GM12891 (cell line): ENCODE data around the gene TMEM245. TPM values are rescaled to one million over a fixed set of nuclear protein-coding genes. Genes with fewer than 3 reads are reported as not detected.

Source experiments
- DNase-seq: peaks from one replicate; pipeline ENCODE4 v3.0.0; 2011; ENCODE audit warnings: low spot score; ENCODE audit not compliant: insufficient read length
- FAIRE-seq: peaks from 2 replicates; lab custom pipeline; 2011; peaks lifted over from hg19 to GRCh38; lab: Jason Lieb, UNC
- PAX5 ChIP-seq: IDR thresholded peaks from 2 replicates; pipeline ENCODE4 v1.6.1; 2011; ENCODE audit warnings: low read length, moderate library complexity, mild to moderate bottlenecking; ENCODE audit not compliant: insufficient read depth, severe bottlenecking
- POLR2A ChIP-seq: IDR thresholded peaks from 2 replicates; pipeline ENCODE4 v1.6.1; 2011; ENCODE audit warnings: low read depth, low read length, control low read depth
- POLR2AphosphoS5 ChIP-seq: IDR thresholded peaks from 2 replicates; pipeline ENCODE4 v1.6.1; 2011; ENCODE audit warnings: low read depth, low read length, control low read depth
- POU2F2 ChIP-seq: IDR thresholded peaks from 2 replicates; pipeline ENCODE4 v1.6.1; 2011; ENCODE audit warnings: low read depth, mild to moderate bottlenecking, control low read depth, low read length, moderate library complexity
- SPI1 ChIP-seq: IDR thresholded peaks from 2 replicates; pipeline ENCODE4 v1.6.1; 2011; ENCODE audit warnings: low read depth, low read length, control low read depth
- TAF1 ChIP-seq: IDR thresholded peaks from 2 replicates; pipeline ENCODE4 v1.6.1; 2011; ENCODE audit warnings: low read depth, low read length, control low read depth
- polyA plus RNA-seq: library from polyadenylated mRNA; unstranded; fragments of >200 nt; gene quantifications from one replicate; pipeline ENCODE4 v1.2.1, GENCODE V29; 2012; ENCODE audit warnings: low read depth, missing spikeins, inconsistent platforms; ENCODE audit not compliant: missing spikeins

Gene TMEM245
- 7.2 TPM for polyA plus RNA-seq

DNA sequence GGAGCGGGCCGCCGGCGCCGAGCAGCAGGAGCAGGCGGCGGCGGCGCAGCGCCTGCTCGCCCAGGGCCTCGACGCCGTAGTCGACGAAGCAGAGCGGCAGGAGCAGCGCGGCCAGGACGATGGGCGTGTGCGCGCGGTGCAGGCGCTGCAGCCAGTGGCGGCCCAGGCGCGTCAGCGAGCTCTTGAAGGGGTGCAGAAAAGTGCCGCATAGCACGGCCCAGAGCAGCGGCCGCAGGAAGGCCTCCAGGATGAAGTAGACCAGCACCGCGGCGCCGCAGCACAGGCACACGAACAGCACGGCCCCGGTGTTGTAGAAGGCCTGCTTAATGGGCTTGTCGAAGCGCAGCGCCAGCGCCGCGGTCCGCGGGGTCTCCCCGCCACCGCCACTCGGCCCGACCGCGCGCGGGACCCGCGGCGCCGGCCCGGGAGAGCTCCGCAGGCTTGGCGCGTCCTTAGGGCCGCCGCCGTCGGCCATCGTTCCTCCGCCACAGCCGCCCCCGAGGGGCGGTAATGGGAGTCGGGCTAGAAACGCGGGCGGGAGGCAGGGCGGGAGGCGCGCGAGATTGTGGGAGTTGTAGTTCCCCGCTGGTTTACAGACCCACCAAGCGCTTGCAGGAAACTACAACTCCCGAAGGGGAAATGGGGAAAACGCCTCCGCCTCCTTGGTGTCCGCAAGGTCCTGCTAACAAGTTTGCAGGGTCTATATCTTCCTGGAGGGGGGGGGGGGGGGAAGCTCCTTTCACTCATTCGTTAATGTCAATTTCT, at the start of gene TMEM245:
TMEM245 (minus strand) TSS at position 509 of the 765 bp plus-strand sequence; CDS start at position 475, 34 bp downstream.
- TF ChIP-seq PAX5 (peak; percentile 1), POU2F2 (peak; percentile 44; the same call in 1 of the 2 replicates), SPI1 (no peak), TAF1 (peak; percentile 71), POLR2A (peak; percentile 71), POLR2AphosphoS5 (peak; percentile 63)
- FAIRE-seq: peak; percentile 85

DNA sequence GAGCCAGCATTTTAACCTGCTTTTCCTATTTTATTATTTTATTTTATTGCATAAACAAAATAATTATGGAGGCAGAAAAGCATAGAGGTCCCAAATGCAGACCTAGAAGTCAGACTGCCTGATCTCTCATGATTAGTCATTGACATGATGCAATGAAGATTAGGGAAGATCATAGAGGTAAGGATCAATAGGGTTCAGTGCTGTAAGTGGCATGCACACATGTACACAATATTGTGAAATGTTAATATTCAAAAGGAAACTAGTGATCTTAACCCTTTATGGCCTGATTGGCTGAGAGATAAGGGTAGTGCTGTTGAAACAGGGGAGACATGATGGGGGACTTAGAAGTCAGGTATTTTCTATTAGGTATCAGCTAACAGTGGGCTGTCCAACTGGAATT, 48.4 kb upstream of the TMEM245 start:
- no peak for FAIRE-seq

More for the DNA sequence above, at the start of gene TMEM245:
- peak; percentile 83 for DNase-seq

DNA sequence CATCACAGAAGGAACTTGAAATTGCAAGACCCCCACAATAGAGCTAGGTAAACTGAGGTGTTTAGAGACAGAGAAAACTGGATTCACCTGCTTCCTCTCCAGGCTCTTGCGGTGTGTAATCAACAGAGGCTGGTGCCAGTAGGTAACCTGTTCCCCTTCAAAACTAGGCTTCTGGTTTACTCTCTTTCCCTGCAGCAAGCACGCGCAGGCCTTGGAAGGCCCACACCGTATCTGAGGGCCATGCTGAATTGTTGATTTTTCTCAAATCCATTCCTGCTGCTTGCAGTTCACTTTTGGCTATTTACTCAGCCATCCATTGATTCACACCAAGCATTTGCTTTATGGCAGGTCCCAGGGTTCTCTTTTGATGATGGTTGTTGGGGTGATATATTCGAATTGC, 48.0 kb upstream of the TMEM245 start:
- TF ChIP-seq POLR2AphosphoS5: no peak
- no peak for TF ChIP-seq TAF1
- no peak for TF ChIP-seq POLR2A
- TF ChIP-seq PAX5: no peak
- no peak for TF ChIP-seq SPI1
- no peak for TF ChIP-seq POU2F2
- DNase-seq (no peak), FAIRE-seq (no peak)

More for the DNA sequence above, 48.4 kb upstream of the TMEM245 start:
- no peak for TF ChIP-seq POLR2A
- TF ChIP-seq TAF1: no peak
- TF ChIP-seq POLR2AphosphoS5: no peak
- no peak for TF ChIP-seq PAX5
- TF ChIP-seq POU2F2: no peak
- TF ChIP-seq SPI1: no peak
- DNase-seq: no peak

DNA sequence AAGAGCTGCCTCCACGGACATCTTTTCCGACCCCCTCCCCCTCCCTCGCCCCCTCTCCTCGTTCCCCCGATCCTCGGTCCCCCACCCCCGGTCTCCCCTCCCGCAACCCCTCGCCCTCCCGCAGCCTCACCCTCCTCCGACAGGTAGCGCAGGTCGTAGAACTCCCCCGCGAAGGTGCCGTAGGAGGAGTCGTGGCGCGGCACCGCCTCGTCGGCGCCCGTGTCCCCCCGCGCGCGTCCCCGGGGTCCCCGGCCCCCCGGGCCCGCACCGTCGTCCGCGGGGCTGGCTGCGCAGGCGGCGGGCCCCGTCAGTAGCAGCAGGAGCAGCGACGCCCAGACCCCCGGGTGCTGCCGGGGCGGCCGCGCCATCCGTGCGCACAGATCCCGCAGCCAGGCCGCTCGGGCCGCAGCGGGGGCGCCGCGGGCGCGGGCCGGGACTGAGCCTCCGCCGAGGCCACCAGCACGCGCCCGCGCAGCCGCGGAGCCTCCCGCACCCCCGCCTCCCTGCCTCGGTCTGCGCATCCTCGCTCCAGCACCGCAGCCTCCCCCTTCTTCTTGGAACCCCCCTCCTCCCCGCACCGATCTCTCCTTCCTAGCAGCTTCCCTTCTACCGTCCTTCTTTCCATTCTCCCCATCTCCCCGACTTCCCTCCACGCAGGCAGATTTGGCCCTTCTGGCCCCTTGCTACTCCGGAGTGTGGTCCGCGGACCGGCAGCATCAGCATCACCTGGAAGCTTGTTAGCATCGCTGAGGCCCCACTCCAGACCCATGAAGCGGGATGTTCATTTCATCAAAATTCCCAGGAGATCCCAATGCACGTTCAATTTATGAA, 47.2 kb upstream of the TMEM245 start, which contains the start of gene FRRS1L:
FRRS1L (minus strand) TSS at position 479 of the 831 bp plus-strand sequence; CDS start at position 368, 111 bp downstream.
- no peak for TF ChIP-seq POU2F2
- no peak for TF ChIP-seq POLR2A
- no peak for TF ChIP-seq SPI1
- TF ChIP-seq PAX5: no peak
- no peak for TF ChIP-seq POLR2AphosphoS5
- TF ChIP-seq TAF1: no peak
- FAIRE-seq: no peak
- DNase-seq: no peak

DNA sequence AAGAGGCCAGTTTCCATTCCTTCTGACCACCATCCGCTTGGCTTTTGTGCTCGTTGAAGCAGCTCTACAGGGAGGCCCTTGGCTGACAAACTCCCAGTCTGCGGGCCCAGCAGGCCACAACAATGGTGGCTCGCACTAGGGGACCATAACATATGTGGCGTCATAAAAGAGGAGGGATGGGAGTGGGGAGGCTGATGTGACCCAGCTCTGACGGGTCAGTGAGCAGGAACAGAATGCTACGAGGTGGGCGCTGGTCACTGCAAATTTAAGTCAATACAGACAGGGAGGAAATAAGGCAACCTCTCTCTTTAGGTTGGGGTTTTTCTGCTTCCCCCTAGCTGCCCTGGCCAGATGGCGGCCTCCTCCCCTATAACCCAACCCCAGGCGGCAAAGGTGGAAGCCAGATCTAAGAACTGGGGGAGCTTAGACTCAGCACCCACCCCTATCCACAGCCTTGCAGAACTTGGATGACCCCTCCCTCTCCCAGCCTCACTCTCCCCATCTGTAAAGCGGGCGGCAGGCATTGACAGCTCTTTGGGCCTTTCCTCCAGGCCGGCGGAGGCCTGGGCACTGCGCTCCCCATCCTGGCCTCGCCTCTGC, 46.5 kb upstream of the TMEM245 start:
- FAIRE-seq: no peak
- TF ChIP-seq PAX5 (no peak), TAF1 (no peak), SPI1 (no peak), POLR2AphosphoS5 (no peak), POLR2A (no peak), POU2F2 (no peak)

DNA sequence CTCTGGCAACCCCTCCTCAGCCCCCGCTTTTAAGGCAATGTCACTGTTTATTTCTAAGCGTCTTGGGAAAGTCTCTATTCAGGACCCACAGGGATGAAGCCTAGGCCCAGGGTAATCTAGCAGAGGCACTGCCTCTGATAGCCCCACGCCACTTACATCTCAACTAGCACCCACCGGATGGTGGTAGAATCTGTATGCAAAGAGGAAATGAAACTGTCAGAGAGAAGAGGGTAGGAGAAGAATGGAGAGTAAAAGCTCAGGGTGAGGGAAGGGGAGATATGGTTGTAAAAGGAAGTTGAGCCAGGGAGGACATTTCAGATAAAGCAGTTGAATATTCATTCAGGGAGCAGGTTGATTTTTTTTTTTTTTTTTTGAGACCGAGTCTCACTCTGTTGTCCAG, 44.3 kb upstream of the TMEM245 start:
- FAIRE-seq (no peak), DNase-seq (no peak)

More for the DNA sequence above, 46.5 kb upstream of the TMEM245 start:
- DNase-seq: no peak

DNA sequence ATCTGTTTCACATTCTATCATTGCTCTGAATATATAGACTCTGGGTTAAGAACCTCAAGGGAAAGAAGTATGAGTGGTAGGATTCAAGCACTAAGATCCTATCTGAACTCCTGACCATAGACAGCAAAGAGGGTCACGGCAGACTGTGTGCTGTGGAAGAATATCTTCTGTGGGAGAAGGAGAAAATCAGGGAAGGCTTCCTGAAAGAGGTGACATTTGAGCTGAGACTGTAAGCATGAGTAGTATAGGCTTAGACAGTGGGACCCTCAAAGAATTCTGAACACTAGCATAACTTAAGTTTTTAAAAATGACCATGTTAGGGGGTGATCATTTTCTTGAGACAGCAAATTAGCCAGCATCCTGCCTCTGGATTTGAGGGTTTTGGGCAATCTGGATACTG, 43.4 kb upstream of the TMEM245 start:
- TF ChIP-seq POLR2A (no peak), POLR2AphosphoS5 (no peak), SPI1 (no peak), POU2F2 (no peak), TAF1 (no peak), PAX5 (no peak)
- FAIRE-seq: no peak
- no peak for DNase-seq

More for the DNA sequence above, 44.3 kb upstream of the TMEM245 start:
- TF ChIP-seq POLR2AphosphoS5 (no peak), SPI1 (peak; percentile 91)

DNA sequence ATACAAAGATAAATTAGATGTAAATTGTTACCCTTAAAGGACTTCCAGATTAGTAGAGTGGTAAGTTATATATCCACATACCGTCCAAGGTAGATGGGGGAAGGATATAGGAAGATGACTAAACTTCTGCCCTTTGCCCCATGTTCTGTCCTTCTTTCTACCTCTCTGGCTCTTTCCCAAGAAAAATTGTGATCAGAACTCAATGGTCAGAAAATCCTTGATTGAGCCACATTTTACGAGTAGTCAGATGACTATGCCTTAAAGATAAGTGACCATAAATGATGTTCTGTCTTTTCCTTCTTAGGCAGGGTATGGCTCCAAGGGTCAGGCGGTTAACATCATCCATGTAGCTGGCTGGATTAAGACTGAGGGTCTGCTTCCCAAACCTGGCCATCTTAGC, 42.9 kb upstream of the TMEM245 start:
- FAIRE-seq (no peak), DNase-seq (no peak)
- TF ChIP-seq POLR2AphosphoS5 (no peak), PAX5 (no peak), TAF1 (no peak), SPI1 (no peak), POU2F2 (no peak), POLR2A (no peak)

DNA sequence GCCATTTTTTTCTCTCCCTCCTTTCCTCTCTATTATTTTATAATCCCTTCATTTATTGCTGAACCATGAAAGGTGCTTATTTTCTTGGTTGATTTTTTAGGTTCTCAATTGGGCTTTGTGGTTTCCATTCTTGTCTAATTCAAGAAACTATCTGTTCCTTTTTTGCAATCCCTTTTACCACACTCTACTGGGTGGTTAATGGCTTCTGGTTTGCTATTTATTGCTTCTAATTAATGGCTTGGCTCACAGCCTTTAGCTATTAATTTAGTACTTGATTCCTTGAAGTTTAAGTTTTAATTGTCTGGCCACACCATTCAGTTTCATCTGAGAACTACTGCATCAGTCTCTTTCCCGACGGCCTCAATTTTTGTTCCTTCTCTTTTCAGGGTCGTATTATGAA, 41.7 kb upstream of the TMEM245 start:
- DNase-seq (no peak), FAIRE-seq (no peak)
- TF ChIP-seq TAF1 (no peak), SPI1 (no peak), POU2F2 (no peak), POLR2AphosphoS5 (no peak), POLR2A (no peak), PAX5 (no peak)
